ENCODE data around the gene VRK2. TPM values are rescaled to one million over a fixed set of nuclear protein-coding genes. Genes with fewer than 3 reads are reported as not detected.
"Not testable (repeated sequence)": the region's sequence is repeated elsewhere in the genome, so short reads cannot be mapped to it uniquely, and the experiment has no call there.

VRK2 gene
- total RNA-seq, 1 donor from 2014 or later, result 14.4 TPM

DNA sequence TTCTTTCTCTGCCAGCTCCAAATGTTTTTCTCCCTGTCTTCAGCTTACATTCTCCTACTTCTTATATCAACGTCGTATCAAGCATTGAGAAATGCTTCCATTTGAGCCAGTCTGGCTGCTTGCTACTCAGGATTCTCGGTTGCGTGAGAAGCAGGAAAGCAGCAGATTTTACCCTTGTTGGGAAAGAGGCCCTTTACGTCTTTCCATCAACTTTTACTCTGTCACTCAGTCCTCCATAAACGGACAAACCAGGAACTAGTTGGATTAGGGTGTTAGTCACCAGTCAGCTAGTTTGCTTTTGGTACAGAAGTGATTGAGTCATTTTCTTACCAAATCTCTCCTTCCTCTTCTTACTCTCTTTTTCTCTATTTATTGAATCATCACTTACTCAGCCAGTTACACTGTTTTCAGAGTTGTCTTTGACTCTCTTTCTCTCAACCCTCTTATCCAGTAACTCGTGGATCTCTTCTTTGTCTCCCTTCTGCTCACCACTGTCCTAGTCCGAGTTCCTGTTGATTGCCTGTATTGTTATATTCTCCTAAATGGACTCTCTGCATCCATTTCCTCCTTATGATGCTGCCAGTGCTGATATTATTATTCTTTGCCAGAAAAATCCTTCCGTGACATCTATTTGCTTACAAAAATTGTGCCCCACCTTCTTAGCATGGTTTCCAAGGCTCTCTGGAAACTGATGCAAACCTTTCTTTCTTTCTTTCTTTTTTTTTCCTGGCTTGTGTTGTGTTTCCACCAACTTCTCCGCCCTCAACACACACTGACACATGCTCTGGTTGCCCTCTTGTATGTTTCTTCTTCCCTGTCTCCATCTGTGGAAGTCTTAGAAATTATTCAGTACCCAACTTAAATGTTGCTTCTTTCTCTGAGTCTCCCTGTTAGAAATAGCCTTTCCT lies 61.5 kb downstream of the VRK2 start:
- DNase-seq (ENCODE audit: low spot score), result no peak

DNA sequence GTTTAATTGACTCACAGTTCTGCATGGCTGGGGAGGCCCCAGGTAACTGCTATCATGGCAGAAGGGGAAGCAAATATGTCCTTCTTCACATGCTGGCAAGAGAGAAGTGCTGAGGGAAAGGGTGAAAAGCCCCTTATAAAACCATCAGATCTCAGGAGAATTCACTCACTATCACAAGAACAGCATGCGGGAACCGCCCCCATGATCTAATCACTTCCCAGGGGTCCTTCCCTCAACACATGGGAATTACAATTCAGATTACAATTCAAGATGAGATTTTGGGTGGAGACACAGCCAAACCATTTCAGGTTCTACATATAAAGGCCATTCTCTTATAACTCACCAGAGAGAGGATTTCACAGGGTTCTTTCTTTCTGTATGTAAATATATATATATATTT lies 62.9 kb downstream of the VRK2 start:
- DNase-seq (ENCODE audit: low spot score), result no peak

DNA sequence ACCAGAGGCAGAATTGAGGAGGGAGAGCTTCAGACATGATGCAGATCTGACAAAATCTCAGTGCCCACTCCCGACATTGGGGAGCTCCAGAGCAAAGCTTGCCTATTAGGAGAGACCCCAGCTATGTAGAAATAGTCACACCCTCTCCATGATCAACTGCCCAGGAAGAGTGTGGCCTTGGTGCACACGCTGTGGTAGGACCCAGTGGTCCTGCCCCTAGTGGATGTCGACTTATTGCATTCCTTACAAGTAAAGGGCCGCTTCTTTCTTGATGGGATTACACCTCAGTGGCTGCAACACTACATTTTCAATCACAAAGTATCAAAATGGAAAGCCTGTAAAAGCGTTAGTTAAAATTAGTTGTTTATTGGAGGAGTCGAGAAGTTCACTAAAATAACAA lies 64.2 kb downstream of the VRK2 start:
- no peak for DNase-seq (ENCODE audit: low spot score)

DNA sequence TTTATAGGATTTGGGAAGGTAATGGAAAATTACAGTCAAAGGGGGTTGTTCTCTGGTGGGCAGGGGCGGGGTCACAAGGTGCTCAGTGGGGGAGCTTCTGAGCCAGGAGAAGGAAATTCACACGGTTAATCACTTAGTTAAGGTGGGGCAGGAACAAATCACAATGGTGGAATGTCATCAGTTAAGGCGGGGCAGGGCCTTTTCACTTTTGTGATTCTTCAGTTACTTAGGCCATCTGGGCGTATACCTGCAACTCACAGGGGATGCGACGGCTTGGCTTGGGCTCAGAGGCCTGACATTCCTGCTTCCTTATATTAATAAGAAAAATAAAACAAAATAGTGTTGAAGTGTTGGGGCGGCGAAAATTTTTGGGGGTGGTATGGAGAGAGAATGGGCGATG lies 67.0 kb downstream of the VRK2 start:
- not testable (repeated sequence) for DNase-seq (ENCODE audit: low spot score)

DNA sequence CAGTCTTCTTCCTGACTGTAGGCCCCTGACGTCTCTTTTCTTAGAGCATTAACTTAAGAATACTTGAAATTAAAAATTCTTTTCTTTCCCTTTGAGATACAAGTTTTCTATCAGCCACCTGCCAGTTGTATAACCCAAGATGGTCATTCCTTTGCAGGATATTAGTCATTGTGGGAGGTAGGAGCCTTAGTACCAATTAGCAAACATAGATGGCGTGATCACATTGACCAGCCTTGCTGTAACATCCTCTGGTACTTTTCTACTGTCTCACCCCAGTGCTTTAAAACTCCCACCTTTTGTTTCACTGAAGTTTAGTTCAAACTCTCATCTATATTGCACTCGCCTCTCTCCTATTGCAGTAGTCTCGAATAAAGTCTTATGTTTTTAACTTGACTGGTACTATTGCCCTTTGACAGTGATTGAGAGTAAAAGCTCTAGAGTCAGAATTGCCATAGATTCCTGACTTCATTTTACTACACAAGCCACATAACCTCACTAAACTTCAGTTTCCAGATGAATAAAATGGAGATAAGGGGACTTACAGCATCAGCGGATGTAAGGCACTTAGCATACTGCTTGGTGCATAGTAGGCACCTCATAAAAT lies 74.1 kb downstream of the VRK2 start:
- no peak for DNase-seq (ENCODE audit: low spot score)

DNA sequence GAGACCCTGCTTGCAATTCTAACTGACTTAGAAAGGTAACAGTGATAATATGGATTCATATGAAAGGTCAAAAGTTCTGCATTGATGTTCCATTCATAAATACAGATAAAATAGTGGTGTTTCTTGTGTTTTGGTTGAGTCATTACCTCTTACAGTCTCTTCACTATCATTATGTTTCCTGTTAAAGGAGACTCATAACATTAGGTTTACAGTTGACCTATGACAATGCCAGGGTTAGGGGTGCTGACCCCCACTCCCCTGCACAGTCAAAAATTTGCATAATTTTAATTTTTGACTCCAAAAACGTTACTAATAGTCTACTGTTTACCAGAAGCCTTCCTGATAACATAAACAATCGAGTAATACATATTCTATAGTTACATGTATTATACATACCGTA lies 75.4 kb downstream of the VRK2 start:
- DNase-seq (ENCODE audit: low spot score), result no peak

DNA sequence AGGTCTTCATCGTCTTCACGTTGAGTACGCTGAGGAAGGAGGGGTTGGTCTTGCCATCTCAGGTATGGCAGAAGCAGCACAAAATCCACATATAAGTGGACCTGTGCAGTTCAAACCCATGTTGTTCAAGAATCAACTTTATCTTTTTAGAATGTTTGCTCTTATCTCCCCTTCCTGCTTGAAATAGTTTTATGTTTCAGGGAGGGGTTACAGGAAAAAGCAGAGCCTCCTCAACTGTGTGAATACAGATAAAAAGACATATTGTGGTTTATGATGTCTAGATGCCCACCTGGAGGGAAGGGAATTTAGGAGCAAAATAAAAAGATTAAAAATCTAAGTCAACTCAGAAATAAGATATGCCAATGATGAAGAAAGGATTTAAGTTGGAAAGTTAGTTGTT lies 75.9 kb downstream of the VRK2 start:
- DNase-seq (ENCODE audit: low spot score), result no peak

DNA sequence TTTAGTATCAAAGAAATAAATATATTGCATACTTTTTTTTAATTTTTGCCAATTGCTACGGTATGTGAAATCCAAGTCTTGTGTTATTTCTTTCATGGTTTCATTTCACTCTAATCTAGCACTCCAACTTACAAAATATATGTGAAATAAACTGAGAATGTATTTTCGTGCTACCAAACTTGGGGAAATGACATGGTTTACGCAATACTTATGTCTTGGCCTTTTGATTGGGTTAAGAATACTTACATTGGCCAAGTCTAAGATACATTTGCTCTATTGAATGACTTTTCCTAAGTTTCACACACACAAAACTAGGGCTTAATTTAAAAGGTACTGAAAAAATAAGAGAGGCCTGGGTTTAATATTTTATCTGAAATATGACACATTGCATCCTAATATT lies 80.5 kb downstream of the VRK2 start:
- DNase-seq (ENCODE audit: low spot score), result no peak

DNA sequence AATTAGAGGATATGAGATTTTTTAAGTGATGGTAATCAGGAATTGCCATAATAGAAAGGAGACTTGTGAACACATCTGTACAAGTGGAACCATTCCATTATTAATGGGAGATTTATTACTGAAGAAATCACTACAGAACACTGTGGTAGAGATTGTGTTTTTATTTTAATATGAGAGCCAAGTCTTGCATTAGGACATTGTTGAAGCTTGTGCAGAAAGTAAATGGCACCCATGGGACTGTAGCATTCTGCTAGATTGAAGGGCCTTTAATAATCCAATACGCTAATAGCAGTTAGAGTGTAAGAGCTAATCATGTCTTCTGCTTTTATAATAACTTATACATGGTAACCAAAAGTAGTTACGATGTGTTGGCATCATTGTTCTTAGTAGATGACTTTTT lies 83.6 kb downstream of the VRK2 start:
- DNase-seq (ENCODE audit: low spot score), result no peak

DNA sequence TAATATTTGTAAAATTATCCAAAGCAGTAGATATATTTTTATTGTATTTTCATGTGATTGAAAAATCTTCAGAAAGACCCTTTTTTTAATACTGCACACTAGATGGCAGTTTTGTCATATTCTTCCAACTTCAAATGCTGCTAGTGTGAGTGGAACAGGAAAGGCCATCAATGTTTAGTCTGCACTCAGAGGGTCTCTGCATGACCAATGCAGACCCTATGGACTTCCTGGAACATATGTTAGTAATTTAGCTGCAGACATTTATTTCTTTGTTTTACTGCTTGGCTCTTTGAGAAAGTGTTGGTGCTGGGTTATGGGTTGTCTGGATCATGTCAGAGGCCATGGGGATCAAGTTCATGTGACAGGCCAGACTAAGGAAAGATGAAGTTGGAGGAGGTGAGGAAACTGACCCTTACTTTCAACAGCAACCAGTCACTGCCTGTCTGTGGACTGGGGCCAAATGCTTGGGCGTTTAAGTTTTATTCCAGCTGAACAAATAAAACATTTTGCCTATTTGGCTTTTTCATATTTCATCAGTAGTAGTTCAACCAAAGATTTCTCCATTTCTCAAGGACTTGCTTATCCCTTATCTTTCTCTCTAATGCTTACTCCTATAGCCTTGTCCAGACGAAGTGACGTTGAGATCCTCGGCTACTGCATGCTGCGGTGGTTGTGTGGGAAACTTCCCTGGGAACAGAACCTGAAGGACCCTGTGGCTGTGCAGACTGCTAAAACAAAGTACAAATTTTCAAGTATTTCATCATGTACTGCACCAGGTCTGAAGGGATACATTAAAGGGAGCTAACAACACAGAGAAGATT lies 84.8 kb downstream of the VRK2 start:
- no peak for DNase-seq (ENCODE audit: low spot score)

DNA sequence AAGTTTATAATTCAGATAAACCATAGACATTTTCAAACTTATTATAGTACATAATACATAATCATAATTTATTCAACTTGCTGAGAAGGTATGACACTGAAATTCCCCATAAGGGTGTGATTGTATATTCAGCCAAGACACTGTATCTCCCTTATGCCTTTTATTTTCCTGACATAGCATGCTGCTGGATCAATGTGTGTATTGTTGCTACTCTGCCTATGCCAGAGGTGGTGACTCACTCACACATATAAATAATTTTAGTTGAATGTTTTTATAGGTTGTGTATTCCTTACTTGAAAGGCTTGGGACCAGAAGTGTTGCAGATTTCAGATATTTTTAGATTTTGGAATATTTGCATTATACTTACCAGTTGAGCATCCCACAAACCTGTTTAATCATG lies 86.8 kb downstream of the VRK2 start:
- no peak for DNase-seq (ENCODE audit: low spot score)

DNA sequence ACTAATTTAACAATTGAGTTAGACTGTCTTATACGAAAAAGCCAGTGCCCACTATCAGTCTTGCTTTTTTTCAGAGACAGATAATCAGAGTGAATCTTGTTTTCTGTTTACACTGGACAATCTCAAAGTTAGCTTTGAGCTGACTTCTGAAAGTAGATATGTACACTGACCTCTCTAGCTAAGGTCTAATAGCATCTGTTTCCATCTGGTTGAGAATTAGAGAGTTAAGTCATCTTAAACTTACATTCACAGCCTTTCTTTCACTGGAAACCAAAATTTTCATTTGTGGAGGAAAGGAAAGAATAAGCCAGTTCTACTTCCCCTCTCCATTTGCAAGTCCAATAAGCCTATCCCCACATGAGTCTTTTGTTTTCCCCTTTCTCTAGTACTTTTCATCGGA lies 89.3 kb downstream of the VRK2 start:
- no peak for DNase-seq (ENCODE audit: low spot score)

DNA sequence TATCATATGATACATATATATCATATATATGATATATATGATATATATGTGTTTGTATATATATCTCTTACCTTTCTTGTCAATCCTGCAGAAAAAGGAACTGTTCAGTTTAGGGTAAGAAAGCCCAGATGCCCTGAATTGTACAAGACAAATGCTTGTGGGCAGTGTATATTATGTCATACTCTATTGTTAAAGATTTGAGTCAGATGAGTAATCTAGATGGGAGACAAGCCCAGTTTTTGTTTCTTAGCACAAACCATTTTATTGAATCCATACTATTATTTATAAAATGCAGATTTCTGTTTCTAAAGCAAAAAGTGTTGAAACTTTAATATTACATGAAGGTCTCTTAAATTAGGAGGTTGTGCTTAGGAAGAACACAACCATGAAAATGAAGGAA lies 90.6 kb downstream of the VRK2 start:
- no peak for DNase-seq (ENCODE audit: low spot score)

DNA sequence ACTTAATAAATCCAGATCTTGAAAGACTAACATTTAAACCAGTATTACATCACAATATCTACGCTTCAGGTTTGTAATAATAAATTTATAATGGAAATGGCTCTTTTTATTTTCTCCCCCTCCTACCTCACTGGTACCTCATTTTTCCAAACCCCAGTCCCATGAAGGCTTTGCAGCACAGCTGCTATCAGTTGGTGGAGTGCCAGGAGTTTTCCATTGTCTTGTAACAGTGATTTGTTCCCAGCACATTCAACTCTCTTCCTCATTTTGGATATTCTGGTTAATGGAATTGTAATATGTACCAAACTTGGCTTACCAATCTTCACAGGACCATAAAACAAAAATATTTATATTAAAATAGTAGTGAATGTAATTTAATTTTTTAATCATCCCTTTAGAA lies 91.2 kb downstream of the VRK2 start:
- no peak for DNase-seq (ENCODE audit: low spot score)

DNA sequence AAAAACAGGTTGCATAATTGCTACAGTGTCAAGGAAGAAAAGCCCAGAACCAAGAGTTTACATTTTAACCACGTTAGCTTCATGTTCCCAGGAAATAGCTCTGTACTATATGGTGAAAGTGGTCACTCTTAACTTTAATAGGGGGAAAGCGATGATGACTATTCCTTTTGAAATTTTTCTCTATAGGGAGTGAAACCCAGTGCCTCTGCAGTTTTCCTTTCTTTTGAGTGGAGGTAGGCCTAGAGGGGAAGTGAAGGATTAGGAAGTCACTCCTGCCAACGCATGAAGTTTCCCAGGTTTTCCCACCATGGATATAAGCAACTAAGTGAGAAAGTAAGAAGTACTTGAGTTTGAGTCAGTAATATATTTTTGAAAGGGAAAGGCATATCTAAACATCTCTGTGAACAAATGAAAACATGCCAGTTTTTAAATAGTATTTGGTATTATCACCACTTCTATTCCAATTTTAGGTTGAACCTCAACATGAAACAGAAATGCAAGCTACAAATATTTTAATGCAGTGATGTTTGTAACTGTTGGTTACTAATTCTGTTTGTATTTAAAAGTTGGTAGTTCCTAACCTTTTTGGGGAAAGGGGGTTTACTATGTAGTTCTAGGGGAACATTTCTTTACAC lies 91.9 kb downstream of the VRK2 start:
- DNase-seq (ENCODE audit: low spot score), result no peak

DNA sequence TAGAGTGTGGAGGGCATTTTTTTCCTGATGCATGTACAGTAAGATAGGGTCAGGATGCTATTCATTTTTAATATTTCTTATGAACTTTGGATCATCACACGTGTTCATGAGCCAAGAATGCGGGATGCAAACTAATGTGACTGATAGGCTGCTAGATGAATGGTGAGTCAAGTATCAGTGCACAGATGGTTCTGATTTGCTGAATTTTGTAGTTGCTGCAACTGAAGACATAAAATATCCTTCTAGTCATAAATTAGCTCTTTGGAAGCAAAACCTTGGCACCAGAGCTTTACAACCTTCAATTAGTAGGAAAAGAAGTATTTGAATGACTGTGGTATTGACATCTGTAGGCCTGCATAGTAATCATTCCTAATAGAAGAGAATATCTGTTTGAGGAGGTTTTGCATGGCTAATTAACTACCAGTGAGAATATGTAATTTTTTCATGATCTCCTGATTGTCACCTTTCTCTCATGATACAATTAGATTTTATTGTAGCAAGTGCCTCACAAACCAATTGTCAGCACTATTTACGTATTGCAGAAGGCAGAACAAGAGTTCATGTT lies 94.0 kb downstream of the VRK2 start:
- DNase-seq (ENCODE audit: low spot score), result no peak

DNA sequence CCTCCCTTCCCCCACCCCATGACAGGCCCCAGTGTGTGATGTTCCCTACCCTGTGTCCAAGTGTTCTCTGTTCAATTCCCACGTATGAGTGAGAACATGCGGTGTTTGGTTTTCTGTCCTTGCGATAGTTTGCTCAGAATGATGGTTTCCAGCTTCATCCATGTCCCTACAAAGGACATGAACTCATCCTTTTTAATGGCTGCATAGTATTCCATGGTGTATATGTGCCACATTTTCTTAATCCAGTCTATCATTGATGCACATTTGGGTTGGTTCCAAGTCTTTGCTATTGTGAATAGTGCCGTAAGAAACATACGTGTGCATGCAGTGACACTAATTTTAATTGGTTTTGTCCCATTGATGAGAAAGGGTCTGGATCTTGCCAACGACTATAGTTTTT lies 99.2 kb downstream of the VRK2 start:
- not testable (repeated sequence) for DNase-seq (ENCODE audit: low spot score)

DNA sequence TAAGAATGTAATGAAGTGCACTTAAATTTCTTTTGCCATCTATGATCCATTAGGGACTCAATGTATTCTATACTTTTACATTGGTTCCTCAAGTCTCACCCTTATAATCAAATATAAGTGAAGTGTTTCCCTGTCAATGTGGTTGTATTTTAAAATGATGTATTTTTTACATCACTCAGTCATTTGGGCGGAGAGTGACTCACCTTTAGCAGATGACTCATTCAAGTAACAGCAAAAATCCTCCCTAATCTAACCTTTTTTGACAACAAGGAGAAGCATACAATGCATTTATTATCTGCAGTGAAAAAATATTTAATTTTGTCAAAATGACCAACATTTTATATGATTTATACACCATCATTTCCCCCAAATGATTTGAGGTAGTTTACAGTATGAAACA lies 100.1 kb downstream of the VRK2 start:
- DNase-seq (ENCODE audit: low spot score), result no peak

DNA sequence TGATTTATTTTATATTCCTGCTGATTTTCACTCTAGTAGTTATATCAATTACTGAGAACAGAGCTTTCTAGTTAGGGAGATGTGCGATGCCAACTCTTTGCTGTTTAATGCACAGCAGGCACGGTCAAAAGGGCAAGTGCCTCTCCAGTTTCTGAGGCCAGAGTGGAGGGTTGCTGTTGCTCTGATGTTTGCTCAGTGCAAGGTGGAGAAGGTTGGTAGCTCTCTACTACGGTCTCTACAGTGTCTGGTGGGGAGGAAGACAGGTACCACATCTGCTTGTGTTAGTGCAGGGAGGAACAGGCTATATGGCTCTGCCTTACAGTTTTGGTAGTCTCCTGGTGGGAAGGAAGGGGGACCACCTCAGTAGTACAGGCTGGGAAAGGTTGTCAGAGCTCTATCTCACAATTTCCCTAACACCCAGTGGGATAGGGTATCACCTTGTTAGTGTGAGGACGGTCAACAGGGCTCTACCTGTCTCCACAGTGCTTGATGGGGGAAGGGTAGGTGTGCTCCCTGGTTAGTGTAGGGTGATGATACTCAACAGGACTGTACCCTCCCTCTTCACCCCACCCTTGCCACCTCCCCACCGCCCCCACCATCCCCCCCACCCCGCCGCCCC lies 108.7 kb downstream of the VRK2 start:
- DNase-seq (ENCODE audit: low spot score), result no peak

DNA sequence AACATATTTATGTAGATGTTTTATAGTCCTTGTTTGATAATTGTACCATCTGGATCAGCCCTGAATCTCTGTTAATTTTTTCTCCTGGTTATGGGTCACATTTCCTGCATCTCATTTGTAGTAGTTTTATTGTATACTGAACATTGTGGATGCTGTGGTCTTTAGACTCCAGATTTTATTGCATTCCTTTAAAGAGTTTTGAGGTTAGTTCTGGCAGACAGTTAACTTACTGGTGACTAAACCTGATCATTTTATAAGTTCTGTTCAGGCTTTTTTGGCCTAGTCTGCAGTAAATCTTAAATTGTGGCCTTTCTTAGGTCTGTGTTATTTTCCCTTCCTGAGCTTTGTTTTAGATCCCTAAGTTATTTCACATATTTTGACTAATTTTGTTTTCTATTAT lies 110.2 kb downstream of the VRK2 start:
- DNase-seq (ENCODE audit: low spot score), result no peak

DNA sequence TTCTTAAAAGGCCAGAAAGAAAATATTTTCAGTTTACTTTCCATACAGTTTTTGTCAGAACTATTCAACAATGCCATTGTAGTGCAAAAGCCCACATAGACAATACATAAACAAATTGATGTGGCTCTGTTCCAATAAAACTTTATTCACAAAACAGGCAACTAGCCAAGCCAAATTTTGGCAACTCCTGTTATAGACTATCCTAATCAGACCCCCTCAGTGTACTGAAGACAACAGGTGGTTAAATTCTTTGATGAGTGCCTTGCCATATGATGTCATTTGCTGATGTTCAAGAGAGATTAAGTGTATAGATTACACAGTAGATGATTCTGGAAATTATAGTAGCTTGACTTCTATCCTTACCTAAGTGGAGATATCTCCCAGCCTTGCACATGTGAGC lies 111.1 kb downstream of the VRK2 start:
- no peak for DNase-seq (ENCODE audit: low spot score)
